GM10248 (cell line): ENCODE data around the gene SPATA31E1.

Experiments
- CTCF ChIA-PET: fragments of 300-600 bp; sonication (Branson Sonifier 250); formaldehyde crosslinking; extraction: SDS; loops from one replicate; lab custom pipeline; 2021; ENCODE audit warnings: antibody characterized with exemption; lab: Yijun Ruan, JAX
- POLR2A ChIA-PET: fragments of 350-650 bp; sonication (Branson Sonifier 250); formaldehyde crosslinking; extraction: SDS; loops from one replicate; lab custom pipeline; 2020; ENCODE audit warnings: antibody characterized with exemption; lab: Yijun Ruan, JAX
- DNase-seq: peaks from one replicate; pipeline ENCODE4 v3.0.0; 2012; ENCODE audit errors: extremely low spot score
- CTCF ChIP-seq: IDR thresholded peaks from 2 replicates; pipeline ENCODE4 v1.5.1; 2012; ENCODE audit warnings: mild to moderate bottlenecking, low read depth; ENCODE audit errors: extremely low read depth, missing control alignments, control extremely low read depth

The SPATA31E1 gene

GRCh38 chr9:87882627-87883026 is at the start of gene SPATA31E1:
SPATA31E1 (plus strand) TSS chr9:87882877; CDS start chr9:87882892, 15 bp downstream.
- no peak for DNase-seq
- no peak for TF ChIP-seq CTCF
- ChIA-PET POLR2A (no interaction called here), CTCF (interaction anchor here (1.1 kb wide), 1 partner anchor 10 kb away, joined by 3 read pairs; no protein-coding TSS in a partner anchor)

DNA sequence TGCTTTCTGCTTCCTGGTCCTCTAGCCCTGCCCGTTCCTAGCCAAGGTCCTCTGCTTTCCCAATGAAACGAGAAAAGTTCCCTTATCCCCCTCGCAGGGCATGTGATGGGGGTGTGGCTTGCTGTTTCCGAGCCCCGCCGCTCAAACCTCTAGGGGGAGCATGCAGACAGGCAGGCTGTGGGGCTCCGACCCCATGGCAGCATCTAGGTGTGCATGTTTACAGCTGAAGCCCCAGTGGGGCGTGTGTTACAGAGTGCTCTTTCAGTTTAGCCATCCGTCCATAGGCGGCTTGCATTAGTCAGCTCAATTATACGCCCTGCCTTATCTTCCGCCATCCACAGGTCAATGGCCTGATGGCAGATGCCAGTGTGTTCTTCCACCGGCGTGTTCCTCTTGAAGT is 48.3 kb upstream of the SPATA31E1 start:
- ChIA-PET POLR2A (no interaction called here), CTCF (interaction anchor here (1.6 kb wide), 1 partner anchor 17 kb away, joined by 8 read pairs; no protein-coding TSS in a partner anchor)
- TF ChIP-seq CTCF = no peak
- DNase-seq = no peak

GRCh38 chr9:87836536-87836935 is 46.1 kb upstream of the SPATA31E1 start:
- CTCF ChIA-PET = interaction anchor here (1.0 kb wide), 1 partner anchor 14 kb away, joined by 3 read pairs; no protein-coding TSS in a partner anchor

DNA sequence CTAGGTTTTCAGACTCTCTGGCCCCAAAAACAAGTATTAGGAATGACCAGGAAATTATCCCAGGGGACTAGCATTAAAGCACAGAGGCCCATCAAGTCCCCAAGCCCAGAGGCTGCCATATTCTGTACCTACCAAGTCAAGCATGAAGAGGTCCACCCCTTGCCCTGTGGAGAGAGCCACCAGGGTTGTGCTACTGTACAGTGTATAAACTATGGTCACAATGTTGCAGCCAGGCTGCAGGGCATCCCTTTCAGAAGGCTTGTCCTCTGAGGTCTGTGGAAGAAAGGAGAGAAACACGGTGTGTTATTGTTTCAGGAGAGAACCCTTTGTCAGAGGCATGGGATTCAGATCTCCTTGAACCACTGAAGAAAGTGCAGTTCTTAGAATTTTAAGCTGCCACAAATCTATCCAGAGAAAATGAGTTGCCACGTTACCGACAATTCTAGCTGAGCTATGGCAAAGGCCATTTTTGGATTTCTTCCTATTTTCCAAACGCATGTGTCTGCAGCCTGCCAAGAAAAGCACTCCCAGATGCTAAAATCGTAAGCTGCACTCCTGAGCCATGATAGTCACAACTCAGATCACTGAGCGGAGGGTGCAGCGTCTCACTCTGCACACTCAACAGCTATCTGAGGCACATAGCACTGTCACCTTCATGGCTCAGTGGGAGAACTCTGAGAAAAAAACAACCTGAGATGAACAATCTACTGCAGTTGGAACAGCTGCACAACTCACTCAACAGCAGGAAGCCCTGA is 45.5 kb upstream of the SPATA31E1 start:
- POLR2A ChIA-PET = no interaction called here
- TF ChIP-seq CTCF = no peak
- DNase-seq = no peak
- CTCF ChIA-PET = interaction anchor here (0.8 to 1.0 kb wide), 2 partner anchors 14 to 17 kb away, joined by 3 read pairs; no protein-coding TSS in a partner anchor

More at GRCh38 chr9:87836536-87836935, 46.1 kb upstream of the SPATA31E1 start:
- TF ChIP-seq CTCF = no peak
- DNase-seq = no peak
- POLR2A ChIA-PET = no interaction called here

DNA sequence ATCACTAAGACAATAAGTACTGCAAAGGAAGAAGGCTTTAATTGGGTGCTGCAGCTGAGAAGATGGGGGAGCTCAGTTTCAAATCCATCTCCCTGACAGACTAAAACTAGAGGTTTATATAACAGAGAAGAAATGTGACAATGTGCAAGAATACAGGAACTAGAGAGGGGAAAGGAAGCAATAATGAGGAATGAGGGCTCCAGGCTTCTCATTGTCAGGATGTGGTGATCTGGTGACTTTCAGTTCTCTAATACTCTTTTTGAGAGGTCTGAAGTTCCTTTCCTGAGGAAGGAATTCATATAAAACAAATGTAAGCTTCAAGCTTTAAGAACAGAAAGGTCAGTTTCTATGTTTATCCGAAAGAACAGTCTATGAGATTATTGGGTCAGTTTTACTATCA is 42.5 kb upstream of the SPATA31E1 start:
- DNase-seq = no peak
- ChIA-PET CTCF (no interaction called here), POLR2A (no interaction called here)
- no peak for TF ChIP-seq CTCF

DNA sequence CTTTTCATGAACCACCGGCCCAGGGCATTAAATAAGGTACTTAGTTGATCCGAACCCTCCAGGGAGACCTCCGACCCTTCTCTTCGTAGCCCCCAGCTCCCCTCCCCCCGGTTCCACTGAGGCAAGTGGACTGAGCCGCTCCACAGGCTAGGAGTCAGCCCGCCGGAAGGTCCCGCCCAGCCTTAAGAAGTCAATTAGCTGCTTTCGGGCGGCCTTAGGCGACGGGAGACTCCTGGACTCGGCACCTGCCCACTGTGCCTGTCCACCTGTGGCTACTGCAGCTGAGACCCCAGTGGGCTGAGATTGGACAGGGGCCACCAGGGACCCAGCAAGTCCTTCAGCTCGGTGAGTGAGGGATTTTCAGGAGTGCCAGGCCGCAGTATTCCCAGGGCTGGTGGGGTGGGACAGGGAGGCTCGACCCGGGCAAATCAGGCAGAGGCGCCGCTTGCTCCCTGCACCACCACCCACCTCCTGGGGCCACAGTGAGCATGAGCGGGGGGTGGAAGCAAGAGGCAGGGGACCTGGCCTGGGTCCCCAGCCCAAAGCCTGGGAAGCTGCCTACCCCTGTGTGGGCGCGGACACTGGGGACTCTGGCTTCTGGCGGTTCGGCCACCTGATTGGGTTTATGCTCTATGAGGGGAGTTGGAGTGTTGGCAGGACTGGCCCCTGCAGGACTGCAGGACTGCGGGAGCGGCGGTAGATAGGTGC is 39.6 kb upstream of the SPATA31E1 start:
- CTCF ChIA-PET = no interaction called here
- POLR2A ChIA-PET = no interaction called here
- no peak for TF ChIP-seq CTCF
- DNase-seq = no peak
